Astrocyte (in vitro differentiated cells and primary cell): Measurements from ENCODE around the gene PARK7. TPM values are rescaled to one million over a fixed set of nuclear protein-coding genes. Genes with fewer than 3 reads are reported as not detected.
A peak's percentile ranks its signal among the peaks of the same experiment; 100 is the strongest.

Experiments used
- DNase-seq: peaks from one replicate; pipeline ENCODE4 v3.0.0-alpha.2; 2010; ENCODE audit warnings: low read depth
- FAIRE-seq: peaks from 2 replicates; lab custom pipeline; 2011; peaks lifted over from hg19 to GRCh38; lab: Jason Lieb, UNC
- H2AFZ ChIP-seq: 2 replicates; pipeline ENCODE4 v1.6.0; 2012; ENCODE audit warnings: low read depth, low read length, inconsistent platforms
- H3K27ac ChIP-seq: 2 replicates; pipeline ENCODE4 v1.5.1; 2011; ENCODE audit warnings: low read depth, low read length, inconsistent platforms
- H3K27me3 ChIP-seq: 2 replicates; pipeline ENCODE4 v1.6.0; 2011; ENCODE audit warnings: low read length, inconsistent platforms; ENCODE audit not compliant: insufficient read depth
- H3K36me3 ChIP-seq: 2 replicates; pipeline ENCODE4 v1.5.1; 2011; ENCODE audit warnings: low read length, inconsistent platforms; ENCODE audit not compliant: insufficient read depth
- H3K4me1 ChIP-seq: 2 replicates; pipeline ENCODE4 v1.5.1; 2011; ENCODE audit warnings: low read length, inconsistent platforms; ENCODE audit not compliant: insufficient read depth
- H3K4me2 ChIP-seq: 2 replicates; pipeline ENCODE4 v1.6.0; 2012; ENCODE audit warnings: low read length, inconsistent platforms
- H3K4me3 ChIP-seq: 2 replicates; pipeline ENCODE4 v1.5.1; 2011; ENCODE audit warnings: low read depth, mild to moderate bottlenecking, low read length, inconsistent platforms; ENCODE audit not compliant: insufficient read depth
- H3K79me2 ChIP-seq: 2 replicates; pipeline ENCODE4 v1.6.0; 2012; ENCODE audit warnings: mild to moderate bottlenecking, low read length, inconsistent platforms; ENCODE audit not compliant: insufficient read depth
- H3K9ac ChIP-seq: 2 replicates; pipeline ENCODE4 v1.6.0; 2012; ENCODE audit warnings: mild to moderate bottlenecking, low read length, inconsistent platforms
- H3K9me3 ChIP-seq: 2 replicates; pipeline ENCODE4 v1.5.1; 2012; ENCODE audit warnings: low read depth, mild to moderate bottlenecking, low read length, inconsistent platforms; ENCODE audit not compliant: insufficient read depth
- H4K20me1 ChIP-seq: 2 replicates; pipeline ENCODE4 v1.6.0; 2012; ENCODE audit warnings: low read length, inconsistent platforms; ENCODE audit not compliant: insufficient read depth
- H3K27ac Mint-ChIP-seq: one replicate; pipeline ENCODE4 v1.8.0; 2021; ENCODE audit warnings: mild to moderate bottlenecking, mixed read lengths; ENCODE audit not compliant: unreplicated experiment
- H3K27me3 Mint-ChIP-seq: one replicate; pipeline ENCODE4 v1.8.0; 2021; ENCODE audit warnings: low read depth, mixed read lengths; ENCODE audit not compliant: unreplicated experiment
- H3K36me3 Mint-ChIP-seq: one replicate; pipeline ENCODE4 v1.8.0; 2021; ENCODE audit warnings: low read depth, mixed read lengths; ENCODE audit not compliant: unreplicated experiment
- H3K4me1 Mint-ChIP-seq: one replicate; pipeline ENCODE4 v1.8.0; 2021; ENCODE audit warnings: low read depth, mixed read lengths; ENCODE audit not compliant: unreplicated experiment
- H3K4me3 Mint-ChIP-seq: one replicate; pipeline ENCODE4 v1.8.0; 2021; ENCODE audit warnings: mild to moderate bottlenecking, moderate library complexity, mixed read lengths; ENCODE audit not compliant: unreplicated experiment
- H3K9me3 Mint-ChIP-seq: one replicate; pipeline ENCODE4 v1.8.0; 2021; ENCODE audit warnings: mild to moderate bottlenecking, mixed read lengths; ENCODE audit not compliant: unreplicated experiment
- CTCF ChIP-seq: IDR thresholded peaks from 2 replicates; pipeline ENCODE4 v1.5.1; 2011; ENCODE audit warnings: low read depth, mild to moderate bottlenecking, inconsistent platforms, low read length, moderate library complexity; ENCODE audit not compliant: insufficient read depth
- EZH2 ChIP-seq: IDR thresholded peaks from 2 replicates; pipeline ENCODE4 v1.6.1; 2012; ENCODE audit warnings: mild to moderate bottlenecking, low read length, inconsistent platforms; ENCODE audit not compliant: insufficient read depth
- total RNA-seq: library from RNA; stranded (reverse); gene quantifications from 2 replicates; pipeline ENCODE4 v1.2.1, GENCODE V29; 2021

The PARK7 gene
- total RNA-seq, 1 donor from 2014 or later = 282 TPM

DNA sequence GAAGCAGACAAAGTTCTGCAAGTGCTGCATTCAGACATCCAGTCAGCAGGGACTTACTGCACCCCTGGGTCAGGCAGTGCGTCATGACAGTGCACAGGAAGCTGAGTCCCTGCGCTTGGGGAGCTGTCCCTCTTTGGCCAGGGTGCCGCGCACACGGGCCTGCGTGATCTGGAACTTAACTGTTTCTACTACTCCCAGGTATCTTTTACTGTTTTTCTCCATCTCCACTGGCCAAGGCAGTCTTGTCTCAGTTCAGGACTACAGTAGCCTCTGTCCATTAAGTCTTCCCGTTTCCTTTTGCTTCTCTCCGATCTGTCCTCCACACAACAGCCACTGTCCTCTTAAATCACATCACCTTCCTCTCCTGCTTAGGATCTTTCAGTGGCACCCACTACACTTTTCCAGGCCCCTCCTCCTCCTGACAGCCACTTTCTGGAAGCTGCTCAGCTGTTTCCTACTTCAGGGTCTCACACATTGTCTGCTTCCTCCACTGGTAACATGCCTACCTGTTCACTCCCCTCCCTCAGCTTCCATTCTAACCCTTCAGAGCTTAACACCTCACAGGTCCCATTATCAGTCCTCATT lies 48.7 kb downstream of the PARK7 start:
- no peak overlapping the region for H3K27ac ChIP-seq
- H3K4me1 ChIP-seq = peaks cover 12% of the 10 kb centered on the region
- Mint-ChIP-seq H3K4me3 (peak overlapping the region; percentile 41), H3K36me3 (peaks cover 14% of the 10 kb centered on the region), H3K4me1 (peaks cover 42% of the 10 kb centered on the region), H3K27ac (no peak overlapping the region), H3K27me3 (no peaks in the 10 kb centered on the region), H3K9me3 (no peaks in the 10 kb centered on the region)
- no peaks in the 10 kb centered on the region for H3K9me3 ChIP-seq
- H4K20me1 ChIP-seq = peaks cover 64% of the 10 kb centered on the region
- H3K9ac ChIP-seq = no peak overlapping the region
- H3K27me3 ChIP-seq = no peaks in the 10 kb centered on the region
- TF ChIP-seq EZH2 (no peak), CTCF (no peak)
- H3K4me2 ChIP-seq = no peak overlapping the region
- H3K79me2 ChIP-seq = peaks cover 57% of the 10 kb centered on the region
- no peak overlapping the region for H2AFZ ChIP-seq
- DNase-seq = no peak
- no peak for FAIRE-seq
- peaks cover 50% of the 10 kb centered on the region for H3K36me3 ChIP-seq
- H3K4me3 ChIP-seq = no peak overlapping the region

DNA sequence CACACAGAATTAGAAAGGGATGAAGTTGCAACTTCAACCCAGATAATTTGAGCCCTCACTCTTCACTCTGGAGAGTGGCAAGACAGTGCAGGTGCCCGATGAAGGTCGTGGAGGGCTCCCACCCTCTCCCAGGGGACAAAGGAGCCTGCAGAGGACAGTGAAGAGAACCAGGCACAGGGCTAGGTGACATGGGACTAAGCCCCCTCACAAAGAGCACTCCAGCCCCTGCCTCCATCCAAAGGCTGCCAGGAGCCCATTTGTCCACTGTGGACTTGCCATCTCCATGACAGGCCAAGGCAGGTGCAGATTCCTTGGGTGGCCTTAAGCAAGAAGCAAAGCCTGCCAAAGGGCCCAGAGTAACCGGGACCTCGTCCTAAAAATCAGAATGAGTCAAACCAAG lies 49.5 kb downstream of the PARK7 start:
- H3K4me1 ChIP-seq = peaks cover 16% of the 10 kb centered on the region
- Mint-ChIP-seq H3K4me3 (no peak overlapping the region), H3K36me3 (peaks cover 14% of the 10 kb centered on the region), H3K9me3 (no peaks in the 10 kb centered on the region), H3K4me1 (peaks cover 45% of the 10 kb centered on the region), H3K27me3 (no peaks in the 10 kb centered on the region), H3K27ac (no peak overlapping the region)
- no peak overlapping the region for H3K4me3 ChIP-seq
- H3K27me3 ChIP-seq = no peaks in the 10 kb centered on the region
- H3K27ac ChIP-seq = no peak overlapping the region
- no peak overlapping the region for H3K9ac ChIP-seq
- peaks cover 50% of the 10 kb centered on the region for H3K36me3 ChIP-seq
- no peak for FAIRE-seq
- no peak for DNase-seq
- H4K20me1 ChIP-seq = peaks cover 72% of the 10 kb centered on the region
- no peaks in the 10 kb centered on the region for H3K9me3 ChIP-seq
- no peak overlapping the region for H3K4me2 ChIP-seq
- H2AFZ ChIP-seq = no peak overlapping the region
- H3K79me2 ChIP-seq = peaks cover 66% of the 10 kb centered on the region
- TF ChIP-seq CTCF (no peak), EZH2 (no peak)
